ENCODE results near the gene F13A1.

DNA sequence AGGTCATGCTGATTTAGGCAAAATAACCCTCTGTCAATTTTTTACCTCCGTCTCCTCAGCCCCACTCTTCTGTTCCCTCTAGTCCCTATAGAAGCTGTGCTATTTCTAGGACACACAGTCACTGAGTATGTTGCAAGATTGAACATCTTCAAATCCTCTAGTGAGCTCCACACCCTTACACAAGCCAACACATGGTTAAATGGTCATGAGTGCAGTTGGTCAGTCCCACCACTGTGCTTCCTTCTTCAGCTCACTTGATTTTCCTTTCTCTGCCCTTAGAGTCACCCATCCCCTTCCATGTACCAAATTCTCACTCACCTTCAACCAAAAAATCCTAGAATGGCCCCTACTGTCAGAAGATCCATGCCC is 48.2 kb upstream of the F13A1 start:
- TF ChIP-seq, protein P1, sequence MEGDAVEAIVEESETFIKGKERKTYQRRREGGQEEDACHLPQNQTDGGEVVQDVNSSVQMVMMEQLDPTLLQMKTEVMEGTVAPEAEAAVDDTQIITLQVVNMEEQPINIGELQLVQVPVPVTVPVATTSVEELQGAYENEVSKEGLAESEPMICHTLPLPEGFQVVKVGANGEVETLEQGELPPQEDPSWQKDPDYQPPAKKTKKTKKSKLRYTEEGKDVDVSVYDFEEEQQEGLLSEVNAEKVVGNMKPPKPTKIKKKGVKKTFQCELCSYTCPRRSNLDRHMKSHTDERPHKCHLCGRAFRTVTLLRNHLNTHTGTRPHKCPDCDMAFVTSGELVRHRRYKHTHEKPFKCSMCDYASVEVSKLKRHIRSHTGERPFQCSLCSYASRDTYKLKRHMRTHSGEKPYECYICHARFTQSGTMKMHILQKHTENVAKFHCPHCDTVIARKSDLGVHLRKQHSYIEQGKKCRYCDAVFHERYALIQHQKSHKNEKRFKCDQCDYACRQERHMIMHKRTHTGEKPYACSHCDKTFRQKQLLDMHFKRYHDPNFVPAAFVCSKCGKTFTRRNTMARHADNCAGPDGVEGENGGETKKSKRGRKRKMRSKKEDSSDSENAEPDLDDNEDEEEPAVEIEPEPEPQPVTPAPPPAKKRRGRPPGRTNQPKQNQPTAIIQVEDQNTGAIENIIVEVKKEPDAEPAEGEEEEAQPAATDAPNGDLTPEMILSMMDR (IDR thresholded peaks at IDR 0.05) = no peak
- no peak for TF ChIP-seq POLR2A (IDR thresholded peaks at IDR 0.05)
